Brain microvascular endothelial cell (primary cell): ENCODE data around the gene BARD1.
A peak's percentile ranks its signal among the peaks of the same experiment; 100 is the strongest.
"Not testable (repeated sequence)": the region's sequence is repeated elsewhere in the genome, so short reads cannot be mapped to it uniquely, and the experiment has no call there.

ENCODE experiments used
- DNase-seq: peaks from one replicate; pipeline ENCODE4 v3.0.0-alpha.2; 2020
- H3K27ac ChIP-seq: fragments of 250-450 bp; sonication (Bioruptor Pico); 2 replicates; pipeline ENCODE4 v1.5.1; 2020; ENCODE audit warnings: mild to moderate bottlenecking, moderate library complexity
- H3K27me3 ChIP-seq: fragments of 250-450 bp; sonication (Bioruptor Pico); replicated peaks from 2 replicates; pipeline ENCODE4 v1.5.1; 2020; ENCODE audit warnings: mild to moderate bottlenecking
- H3K36me3 ChIP-seq: fragments of 250-450 bp; sonication (Bioruptor Pico); replicated peaks from 2 replicates; pipeline ENCODE4 v1.5.1; 2020; ENCODE audit warnings: mild to moderate bottlenecking
- H3K4me3 ChIP-seq: 2 replicates; pipeline ENCODE4 v1.5.1; 2011; ENCODE audit warnings: low read depth, mild to moderate bottlenecking, control low read depth, low read length, moderate library complexity
- in situ Hi-C: cut with HindIII; loops from 2 replicates; pipeline ENCODE4 v1.10.0; 2017; ENCODE audit warnings: low sequenced_read_pairs, low pct_ligation_motif_present
- TF ChIP-seq, protein P1 (sequence below): IDR thresholded peaks from 2 replicates; pipeline ENCODE4 v1.5.1; 2011; ENCODE audit warnings: low read depth, mild to moderate bottlenecking, moderate library complexity, low read length, control low read depth, inconsistent platforms; ENCODE audit errors: missing control alignments

BARD1 gene

DNA sequence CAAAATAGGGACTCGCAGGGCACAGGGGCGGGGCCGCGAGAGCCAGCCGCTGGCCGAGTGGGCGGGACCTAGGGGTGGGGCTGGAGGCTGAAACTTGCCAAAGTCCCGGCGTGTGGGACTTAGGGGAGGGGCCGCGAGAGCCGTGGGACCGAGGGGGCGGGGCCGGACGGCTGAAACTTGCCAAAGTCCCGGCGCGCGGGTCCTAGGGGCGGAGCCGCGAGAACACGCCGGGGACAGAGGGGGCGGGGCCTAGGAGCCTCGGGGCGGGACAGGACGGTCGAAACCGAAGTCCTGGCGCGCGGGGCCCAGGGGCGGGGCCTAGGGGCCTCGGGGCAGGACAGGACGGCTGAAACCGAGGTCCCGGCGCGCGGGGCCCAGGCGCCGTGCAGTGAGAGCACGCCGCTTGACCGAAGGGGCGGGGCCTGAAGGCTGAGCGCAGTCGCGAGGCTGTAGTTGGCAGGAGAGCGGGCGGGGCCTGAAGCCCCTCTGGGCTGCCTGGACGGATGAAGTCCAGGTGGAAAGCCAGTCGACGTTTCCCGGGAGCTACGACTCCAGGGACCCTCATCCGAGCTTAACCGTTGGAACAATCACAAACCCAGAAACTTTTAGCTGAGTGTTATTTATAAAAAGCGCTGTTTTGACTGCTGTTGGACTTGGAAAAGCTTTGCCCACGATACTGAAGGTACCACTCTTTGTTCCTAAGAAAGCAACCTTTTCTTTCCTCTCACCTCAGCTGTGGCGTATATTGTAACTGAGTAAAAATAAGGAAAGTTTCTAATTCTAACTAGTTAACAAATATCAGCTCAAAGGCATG, 475 bp upstream of the BARD1 start:
- in situ Hi-C loops, result no loop called here
- H3K4me3 ChIP-seq, result peak overlapping the region; percentile 93
- TF ChIP-seq, protein P1, sequence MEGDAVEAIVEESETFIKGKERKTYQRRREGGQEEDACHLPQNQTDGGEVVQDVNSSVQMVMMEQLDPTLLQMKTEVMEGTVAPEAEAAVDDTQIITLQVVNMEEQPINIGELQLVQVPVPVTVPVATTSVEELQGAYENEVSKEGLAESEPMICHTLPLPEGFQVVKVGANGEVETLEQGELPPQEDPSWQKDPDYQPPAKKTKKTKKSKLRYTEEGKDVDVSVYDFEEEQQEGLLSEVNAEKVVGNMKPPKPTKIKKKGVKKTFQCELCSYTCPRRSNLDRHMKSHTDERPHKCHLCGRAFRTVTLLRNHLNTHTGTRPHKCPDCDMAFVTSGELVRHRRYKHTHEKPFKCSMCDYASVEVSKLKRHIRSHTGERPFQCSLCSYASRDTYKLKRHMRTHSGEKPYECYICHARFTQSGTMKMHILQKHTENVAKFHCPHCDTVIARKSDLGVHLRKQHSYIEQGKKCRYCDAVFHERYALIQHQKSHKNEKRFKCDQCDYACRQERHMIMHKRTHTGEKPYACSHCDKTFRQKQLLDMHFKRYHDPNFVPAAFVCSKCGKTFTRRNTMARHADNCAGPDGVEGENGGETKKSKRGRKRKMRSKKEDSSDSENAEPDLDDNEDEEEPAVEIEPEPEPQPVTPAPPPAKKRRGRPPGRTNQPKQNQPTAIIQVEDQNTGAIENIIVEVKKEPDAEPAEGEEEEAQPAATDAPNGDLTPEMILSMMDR, result no peak
- no peaks in the 10 kb centered on the region for H3K27me3 ChIP-seq
- H3K36me3 ChIP-seq, result no peaks in the 10 kb centered on the region
- H3K27ac ChIP-seq, result peak overlapping the region; percentile 35
- peak; percentile 98 for DNase-seq

DNA sequence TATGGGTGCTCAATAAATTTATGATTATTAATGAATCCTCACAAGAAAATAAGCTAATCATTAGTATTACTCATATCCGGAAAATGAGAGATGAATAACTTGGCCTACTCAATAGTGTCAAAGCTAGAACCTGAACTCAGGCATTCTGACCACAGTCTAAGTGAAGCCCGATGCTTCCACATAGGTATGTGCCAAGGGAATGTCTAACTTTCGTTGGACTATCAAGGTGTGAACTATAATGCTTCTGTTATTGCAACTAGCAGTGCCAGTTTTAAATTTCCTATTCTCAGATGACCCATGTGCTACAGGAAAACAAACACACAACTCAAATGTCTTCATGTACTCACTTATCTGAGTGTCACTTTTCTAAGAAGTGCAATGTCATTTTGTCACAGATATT, 1.8 kb downstream of the BARD1 start:
- peak; percentile 3 for DNase-seq
- H3K27ac ChIP-seq, result peak overlapping the region; percentile 78
- in situ Hi-C loops, result no loop called here
- H3K27me3 ChIP-seq, result no peaks in the 10 kb centered on the region
- H3K4me3 ChIP-seq, result peak overlapping the region; percentile 15
- TF ChIP-seq, protein P1, result no peak
- no peaks in the 10 kb centered on the region for H3K36me3 ChIP-seq

DNA sequence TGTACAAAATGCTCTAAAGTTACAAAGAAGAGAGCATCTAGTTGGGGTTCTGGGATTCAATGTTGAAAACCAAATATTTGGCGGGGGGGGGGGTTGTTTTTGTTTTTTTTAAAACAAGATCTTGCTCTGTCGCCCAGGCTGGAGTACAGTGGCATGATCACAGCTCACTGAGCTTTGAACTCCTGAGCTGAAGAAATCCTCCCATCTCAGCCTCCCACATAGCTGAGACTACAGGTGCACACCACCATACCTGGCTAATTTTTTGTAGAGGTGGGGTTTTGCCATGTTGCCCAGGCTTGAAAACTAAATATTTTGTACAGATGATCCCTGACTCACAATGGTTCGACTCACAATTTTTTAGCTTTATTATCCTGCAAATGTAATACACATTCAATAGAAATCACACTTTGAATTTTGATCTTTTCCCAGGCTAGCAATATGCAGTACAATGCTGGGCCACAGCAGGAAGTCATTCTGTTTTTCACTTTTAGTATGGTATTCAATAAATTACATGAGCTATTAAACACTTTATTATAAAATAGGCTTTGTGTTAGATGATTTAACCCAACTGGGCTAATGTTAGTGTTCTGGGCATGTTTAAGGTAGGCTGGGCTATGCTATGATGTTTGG, 7.6 kb downstream of the BARD1 start:
- DNase-seq, result no peak
- Histone ChIP-seq H3K27me3 (no peaks in the 10 kb centered on the region), H3K36me3 (no peaks in the 10 kb centered on the region), H3K4me3 (no peak overlapping the region), H3K27ac (no peak overlapping the region)
- TF ChIP-seq, protein P1, result no peak
- in situ Hi-C loops, result no loop called here

DNA sequence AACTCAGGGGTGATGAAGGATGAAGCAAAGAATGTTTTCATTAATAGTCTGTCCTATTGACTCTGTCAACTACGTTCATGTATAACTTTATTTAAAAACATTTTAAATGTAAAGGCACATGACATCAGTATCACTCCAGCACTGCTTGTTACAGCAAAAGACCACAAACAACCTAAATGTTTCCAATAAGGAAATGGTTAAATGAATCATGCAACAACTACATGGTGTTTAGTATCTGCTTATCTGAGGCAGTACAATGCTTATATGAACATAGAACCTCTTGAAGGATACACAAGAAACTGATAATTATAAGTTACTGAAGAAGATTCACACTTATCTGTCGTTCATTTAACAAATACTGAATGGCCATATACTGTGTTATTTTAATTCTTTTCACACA, 8.4 kb downstream of the BARD1 start:
- Histone ChIP-seq H3K27me3 (no peaks in the 10 kb centered on the region), H3K4me3 (no peak overlapping the region), H3K36me3 (no peaks in the 10 kb centered on the region), H3K27ac (no peak overlapping the region)
- in situ Hi-C loops, result no loop called here
- DNase-seq, result no peak
- TF ChIP-seq, protein P1, result no peak

DNA sequence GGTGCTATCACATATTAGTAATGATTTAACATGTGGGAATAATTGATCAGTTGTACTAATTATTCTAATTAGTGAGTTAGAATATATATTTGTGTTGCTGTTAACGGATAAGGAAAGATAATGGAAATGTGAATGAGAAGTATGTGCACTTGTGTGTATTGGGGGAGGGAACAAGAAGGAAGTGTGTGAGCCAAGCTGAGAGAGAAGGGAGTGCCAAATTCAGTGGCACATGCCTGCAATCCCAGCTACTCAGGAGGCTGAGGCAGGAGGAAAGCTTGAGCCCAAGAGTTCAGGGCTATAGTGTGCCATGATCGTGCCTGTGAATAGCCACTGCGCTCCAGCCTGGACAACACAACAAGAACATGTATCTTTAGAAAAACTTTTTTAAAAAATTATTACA, 9.3 kb downstream of the BARD1 start:
- no peaks in the 10 kb centered on the region for H3K27me3 ChIP-seq
- TF ChIP-seq, protein P1, result no peak
- in situ Hi-C loops, result no loop called here
- H3K4me3 ChIP-seq, result no peak overlapping the region
- DNase-seq, result no peak
- H3K27ac ChIP-seq, result no peak overlapping the region
- H3K36me3 ChIP-seq, result no peaks in the 10 kb centered on the region

DNA sequence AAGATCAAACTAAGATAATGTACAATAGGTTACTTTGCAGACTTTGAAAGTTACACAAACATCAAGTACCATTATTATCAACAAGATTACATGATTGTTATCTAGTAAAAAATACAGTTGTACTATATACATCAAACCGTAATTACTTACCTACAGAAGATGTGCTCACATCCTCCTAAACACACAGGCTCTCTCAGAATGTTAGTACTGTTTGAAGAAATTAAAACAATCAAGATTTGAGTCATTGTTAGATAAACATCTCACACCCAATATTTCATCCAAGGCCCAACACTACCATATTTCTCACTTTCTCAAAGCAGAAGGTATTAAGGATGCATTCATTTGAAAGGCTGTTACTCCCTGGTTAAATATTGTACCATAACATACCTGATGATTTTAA, 12.6 kb downstream of the BARD1 start:
- no peaks in the 10 kb centered on the region for H3K36me3 ChIP-seq
- H3K27me3 ChIP-seq, result no peaks in the 10 kb centered on the region
- in situ Hi-C loops, result no loop called here
- TF ChIP-seq, protein P1, result no peak
- no peak overlapping the region for H3K4me3 ChIP-seq
- no peak for DNase-seq
- H3K27ac ChIP-seq, result no peak overlapping the region

DNA sequence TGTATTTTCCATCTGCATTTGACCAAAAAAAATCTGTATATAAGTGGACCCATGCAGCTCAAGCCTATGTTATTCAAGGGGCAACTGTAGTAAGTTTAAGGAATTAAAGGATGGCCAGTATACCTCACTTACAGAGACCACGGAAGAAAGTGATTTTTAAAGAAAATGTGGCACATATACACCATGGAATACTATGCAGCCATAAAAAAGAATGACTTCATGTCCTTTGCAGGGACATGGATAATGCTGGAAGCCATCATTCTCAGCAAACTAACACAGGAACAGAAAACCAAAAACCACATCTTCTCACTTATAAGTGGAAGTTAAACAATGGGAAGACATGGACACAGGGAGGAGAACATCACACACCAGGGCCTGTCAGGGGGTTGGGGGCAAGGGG, 26.3 kb downstream of the BARD1 start:
- H3K27me3 ChIP-seq, in situ Hi-C loops, H3K27ac ChIP-seq, DNase-seq, H3K36me3 ChIP-seq, H3K4me3 ChIP-seq: not testable (repeated sequence)
